ENCODE results near the gene LCE2A. TPM values are rescaled to one million over a fixed set of nuclear protein-coding genes. Genes with fewer than 3 reads are reported as not detected.

Gene LCE2A
- total RNA-seq, 1 donor from 2014 or later, result not detected

DNA sequence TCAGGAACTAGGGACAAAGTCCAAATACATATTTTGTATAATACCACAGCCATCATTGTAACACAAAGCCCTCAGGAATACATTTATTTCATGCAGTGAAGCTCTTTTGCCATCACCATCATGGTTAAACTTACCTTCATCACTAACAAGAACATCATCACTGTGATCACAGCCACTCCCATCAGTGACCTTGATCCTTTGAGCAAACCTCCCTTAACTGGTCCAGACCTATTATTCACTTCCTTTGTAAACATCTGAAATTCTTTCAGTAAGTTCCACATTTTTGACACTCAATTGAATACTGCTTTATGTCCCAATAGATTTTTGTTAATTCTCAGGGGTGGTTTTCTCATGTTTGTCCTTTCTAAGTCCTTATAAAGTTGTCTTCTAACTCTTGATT is 43.5 kb downstream of the LCE2A start:
- TF ChIP-seq POLR2AphosphoS5 (IDR thresholded peaks at IDR 0.05; ENCODE audit: insufficient read depth in 1 of 2, low read depth in 1 of 2), result no peak
- TF ChIP-seq, protein P1, sequence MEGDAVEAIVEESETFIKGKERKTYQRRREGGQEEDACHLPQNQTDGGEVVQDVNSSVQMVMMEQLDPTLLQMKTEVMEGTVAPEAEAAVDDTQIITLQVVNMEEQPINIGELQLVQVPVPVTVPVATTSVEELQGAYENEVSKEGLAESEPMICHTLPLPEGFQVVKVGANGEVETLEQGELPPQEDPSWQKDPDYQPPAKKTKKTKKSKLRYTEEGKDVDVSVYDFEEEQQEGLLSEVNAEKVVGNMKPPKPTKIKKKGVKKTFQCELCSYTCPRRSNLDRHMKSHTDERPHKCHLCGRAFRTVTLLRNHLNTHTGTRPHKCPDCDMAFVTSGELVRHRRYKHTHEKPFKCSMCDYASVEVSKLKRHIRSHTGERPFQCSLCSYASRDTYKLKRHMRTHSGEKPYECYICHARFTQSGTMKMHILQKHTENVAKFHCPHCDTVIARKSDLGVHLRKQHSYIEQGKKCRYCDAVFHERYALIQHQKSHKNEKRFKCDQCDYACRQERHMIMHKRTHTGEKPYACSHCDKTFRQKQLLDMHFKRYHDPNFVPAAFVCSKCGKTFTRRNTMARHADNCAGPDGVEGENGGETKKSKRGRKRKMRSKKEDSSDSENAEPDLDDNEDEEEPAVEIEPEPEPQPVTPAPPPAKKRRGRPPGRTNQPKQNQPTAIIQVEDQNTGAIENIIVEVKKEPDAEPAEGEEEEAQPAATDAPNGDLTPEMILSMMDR (IDR thresholded peaks at IDR 0.05), result no peak
- TF ChIP-seq POLR2A (IDR thresholded peaks at IDR 0.05), result no peak
- no peaks in the 10 kb centered on the region for H3K27me3 ChIP-seq
- intact Hi-C loops (cut with DNase I), result no loop called here
- no peak for DNase-seq (ENCODE audit: extremely low spot score in 2 of 2)
- no peaks in the 10 kb centered on the region for H3K9me3 ChIP-seq
- H3K27ac ChIP-seq, result no peak overlapping the region
- H3K4me1 ChIP-seq, result no peaks in the 10 kb centered on the region
- no peaks in the 10 kb centered on the region for H3K36me3 ChIP-seq
- no peak overlapping the region for H3K4me3 ChIP-seq

DNA sequence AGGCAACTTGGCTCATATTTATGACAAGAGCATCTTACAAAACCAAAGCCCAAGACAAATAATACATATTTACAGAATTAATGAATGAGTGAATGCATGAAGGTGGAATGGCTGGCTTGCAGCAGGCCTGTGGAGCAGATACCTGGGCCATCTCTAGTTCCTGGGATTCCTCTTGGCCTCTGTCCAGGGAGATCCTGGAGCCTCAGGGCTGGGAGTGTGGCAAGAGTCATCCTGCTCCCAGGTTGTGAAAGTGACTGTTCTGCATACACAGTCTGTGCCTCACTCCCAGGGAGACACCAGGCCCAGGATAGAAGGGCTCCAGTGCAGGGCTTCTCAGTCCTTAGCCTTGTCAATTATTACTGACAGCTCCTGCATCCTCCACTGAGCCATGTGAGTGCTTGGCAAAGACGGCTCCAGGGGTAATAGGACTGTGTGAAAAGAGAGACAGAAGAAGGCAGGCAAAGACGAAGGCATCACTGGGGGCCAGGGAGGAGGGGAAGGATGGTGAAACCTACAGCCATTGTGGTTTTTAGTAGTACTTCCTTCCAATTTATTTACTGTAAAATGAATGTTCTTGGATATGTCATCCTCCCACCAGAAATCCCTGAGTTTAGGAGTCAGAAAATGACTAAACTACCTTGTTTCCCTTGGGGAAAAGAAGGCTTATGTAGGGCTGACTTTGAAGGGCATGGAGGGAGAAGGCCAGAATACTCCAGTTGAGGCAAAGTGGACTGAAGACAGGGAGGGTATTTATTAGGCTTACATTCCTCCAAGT is 45.4 kb downstream of the LCE2A start:
- Histone ChIP-seq H3K9me3 (no peaks in the 10 kb centered on the region), H3K4me1 (no peaks in the 10 kb centered on the region), H3K27ac (no peak overlapping the region), H3K36me3 (no peaks in the 10 kb centered on the region), H3K27me3 (no peaks in the 10 kb centered on the region), H3K4me3 (no peak overlapping the region)
- no peak for DNase-seq (ENCODE audit: extremely low spot score in 2 of 2)
- intact Hi-C loops (cut with DNase I), result no loop called here
- TF ChIP-seq POLR2A (IDR thresholded peaks at IDR 0.05), result no peak
- TF ChIP-seq POLR2AphosphoS5 (IDR thresholded peaks at IDR 0.05; ENCODE audit: insufficient read depth in 1 of 2, low read depth in 1 of 2), result no peak
- TF ChIP-seq, protein P1 (IDR thresholded peaks at IDR 0.05), result no peak

DNA sequence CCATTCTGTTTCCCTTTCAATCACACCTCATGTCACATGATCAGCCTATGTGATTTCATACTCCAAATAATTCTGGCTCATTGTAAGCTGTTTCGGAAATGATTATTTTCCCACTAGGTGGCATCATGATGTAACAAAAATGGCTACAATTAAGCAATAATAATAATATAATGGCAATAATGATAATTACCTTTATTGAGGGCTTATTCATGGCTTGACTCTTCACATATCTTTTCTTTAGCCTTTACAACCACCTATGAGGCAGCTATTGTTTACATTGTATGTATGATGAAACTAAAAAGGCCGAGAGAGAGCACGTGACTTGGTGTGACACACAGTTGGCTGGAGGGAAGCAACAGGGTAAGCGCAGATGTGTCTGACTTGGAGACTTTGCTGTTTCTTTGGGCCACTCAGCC is 47.2 kb downstream of the LCE2A start:
- H3K27ac ChIP-seq, result no peak overlapping the region
- no peak for DNase-seq (ENCODE audit: extremely low spot score in 2 of 2)
- H3K36me3 ChIP-seq, result no peaks in the 10 kb centered on the region
- peak in 1 of 2 donors; percentile 67 for TF ChIP-seq POLR2AphosphoS5 (IDR thresholded peaks at IDR 0.05; ENCODE audit: insufficient read depth in 1 of 2, low read depth in 1 of 2)
- no peak for TF ChIP-seq POLR2A (IDR thresholded peaks at IDR 0.05)
- TF ChIP-seq, protein P1 (IDR thresholded peaks at IDR 0.05), result no peak
- H3K4me1 ChIP-seq, result no peaks in the 10 kb centered on the region
- H3K4me3 ChIP-seq, result no peak overlapping the region
- no peaks in the 10 kb centered on the region for H3K27me3 ChIP-seq
- intact Hi-C loops (cut with DNase I), result no loop called here
- no peaks in the 10 kb centered on the region for H3K9me3 ChIP-seq

DNA sequence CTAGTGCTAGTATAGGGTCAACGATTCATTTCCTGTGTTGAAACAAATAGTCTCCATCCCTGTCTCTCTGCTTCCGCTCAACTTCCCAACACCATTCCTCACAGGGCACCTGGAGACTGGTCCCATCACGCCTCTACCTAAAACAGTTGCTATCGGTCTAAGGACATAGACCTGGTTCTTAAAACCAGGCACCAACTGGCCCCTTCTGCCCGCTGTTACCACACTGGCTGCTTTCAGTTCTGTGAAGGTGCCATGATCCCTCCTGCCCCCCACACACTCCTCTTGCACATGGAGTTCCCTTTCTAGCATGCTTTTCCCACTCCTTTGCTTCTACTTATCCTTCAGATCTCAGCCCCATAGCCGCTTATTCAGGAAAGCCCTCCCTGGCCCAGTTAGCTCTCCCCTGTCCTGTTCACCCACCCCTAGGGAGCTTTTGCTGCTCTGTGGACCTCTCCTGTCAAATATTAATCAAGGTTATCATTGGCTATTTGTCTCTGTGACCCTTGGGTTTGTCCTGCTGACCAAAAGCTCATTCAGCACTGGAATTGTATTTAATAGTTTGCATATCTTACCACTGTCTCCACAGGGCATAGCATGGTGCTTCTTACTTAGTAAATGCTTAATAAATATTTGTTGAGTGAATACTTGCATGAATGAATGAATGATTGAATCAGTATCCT is 47.8 kb downstream of the LCE2A start:
- Histone ChIP-seq H3K27me3 (no peaks in the 10 kb centered on the region), H3K9me3 (no peaks in the 10 kb centered on the region), H3K27ac (no peak overlapping the region), H3K36me3 (no peaks in the 10 kb centered on the region), H3K4me1 (no peaks in the 10 kb centered on the region), H3K4me3 (no peak overlapping the region)
- DNase-seq (ENCODE audit: extremely low spot score in 2 of 2), result no peak
- TF ChIP-seq POLR2AphosphoS5 (IDR thresholded peaks at IDR 0.05; ENCODE audit: insufficient read depth in 1 of 2, low read depth in 1 of 2), result no peak
- TF ChIP-seq, protein P1 (IDR thresholded peaks at IDR 0.05), result no peak
- TF ChIP-seq POLR2A (IDR thresholded peaks at IDR 0.05), result no peak
- intact Hi-C loops (cut with DNase I), result no loop called here

DNA sequence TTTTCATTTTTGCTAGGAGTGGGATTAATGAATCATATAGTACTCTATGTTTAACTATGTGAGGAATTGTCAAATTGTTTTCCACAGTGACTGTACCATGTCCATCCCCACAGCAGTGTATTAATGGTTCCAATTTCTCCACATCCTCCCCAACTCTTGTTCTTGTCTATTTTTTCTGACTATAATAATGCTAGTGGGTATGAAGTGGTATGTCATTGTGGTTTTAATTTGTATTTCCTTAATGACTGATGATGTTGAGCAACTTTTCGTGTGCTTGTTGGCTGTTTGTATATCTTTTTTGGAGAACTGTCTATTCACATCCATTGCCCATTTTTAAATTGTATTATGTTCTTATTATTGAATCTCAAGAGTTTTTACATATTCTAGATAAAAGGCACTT is 49.7 kb downstream of the LCE2A start:
- Histone ChIP-seq H3K9me3 (no peaks in the 10 kb centered on the region), H3K27me3 (no peaks in the 10 kb centered on the region), H3K36me3 (no peaks in the 10 kb centered on the region), H3K27ac (no peak overlapping the region), H3K4me3 (no peak overlapping the region), H3K4me1 (no peaks in the 10 kb centered on the region)
- TF ChIP-seq, protein P1 (IDR thresholded peaks at IDR 0.05), result no peak
- no peak for TF ChIP-seq POLR2AphosphoS5 (IDR thresholded peaks at IDR 0.05; ENCODE audit: insufficient read depth in 1 of 2, low read depth in 1 of 2)
- TF ChIP-seq POLR2A (IDR thresholded peaks at IDR 0.05), result no peak
- DNase-seq (ENCODE audit: extremely low spot score in 2 of 2), result no peak
- intact Hi-C loops (cut with DNase I), result no loop called here

Data from vagina (tissue), 2 donors.